GM12873 (cell line): ENCODE measurements around the gene SYNE1.

ENCODE experiments used
- TF ChIP-seq, protein P1 (sequence below): IDR thresholded peaks from 2 replicates; pipeline ENCODE4 v1.5.1; 2012; ENCODE audit warnings: low read depth, mild to moderate bottlenecking, moderate library complexity, low read length, control low read depth; ENCODE audit not compliant: insufficient read depth; ENCODE audit errors: missing control alignments

Gene SYNE1

DNA sequence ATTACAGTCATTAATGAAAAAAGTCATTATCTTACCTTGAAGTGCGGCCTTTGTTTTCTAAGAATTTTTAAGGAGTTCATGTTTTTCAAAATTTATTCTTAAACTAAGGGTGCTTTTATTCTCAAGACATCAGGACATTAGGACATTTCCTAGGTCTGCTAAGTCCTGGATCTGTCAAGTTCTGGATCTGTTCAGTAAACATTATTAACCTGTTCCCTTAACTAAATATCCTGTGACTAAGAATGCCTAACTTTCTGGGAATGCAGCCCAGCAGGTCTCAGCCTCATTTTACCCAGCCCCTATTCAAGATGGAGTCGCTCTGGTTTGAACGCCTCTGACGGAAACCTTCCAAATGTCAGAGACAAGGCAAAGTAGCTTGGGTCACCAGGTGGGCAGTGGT, 302.6 kb downstream of the SYNE1 start:
- TF ChIP-seq, protein P1, sequence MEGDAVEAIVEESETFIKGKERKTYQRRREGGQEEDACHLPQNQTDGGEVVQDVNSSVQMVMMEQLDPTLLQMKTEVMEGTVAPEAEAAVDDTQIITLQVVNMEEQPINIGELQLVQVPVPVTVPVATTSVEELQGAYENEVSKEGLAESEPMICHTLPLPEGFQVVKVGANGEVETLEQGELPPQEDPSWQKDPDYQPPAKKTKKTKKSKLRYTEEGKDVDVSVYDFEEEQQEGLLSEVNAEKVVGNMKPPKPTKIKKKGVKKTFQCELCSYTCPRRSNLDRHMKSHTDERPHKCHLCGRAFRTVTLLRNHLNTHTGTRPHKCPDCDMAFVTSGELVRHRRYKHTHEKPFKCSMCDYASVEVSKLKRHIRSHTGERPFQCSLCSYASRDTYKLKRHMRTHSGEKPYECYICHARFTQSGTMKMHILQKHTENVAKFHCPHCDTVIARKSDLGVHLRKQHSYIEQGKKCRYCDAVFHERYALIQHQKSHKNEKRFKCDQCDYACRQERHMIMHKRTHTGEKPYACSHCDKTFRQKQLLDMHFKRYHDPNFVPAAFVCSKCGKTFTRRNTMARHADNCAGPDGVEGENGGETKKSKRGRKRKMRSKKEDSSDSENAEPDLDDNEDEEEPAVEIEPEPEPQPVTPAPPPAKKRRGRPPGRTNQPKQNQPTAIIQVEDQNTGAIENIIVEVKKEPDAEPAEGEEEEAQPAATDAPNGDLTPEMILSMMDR = no peak

DNA sequence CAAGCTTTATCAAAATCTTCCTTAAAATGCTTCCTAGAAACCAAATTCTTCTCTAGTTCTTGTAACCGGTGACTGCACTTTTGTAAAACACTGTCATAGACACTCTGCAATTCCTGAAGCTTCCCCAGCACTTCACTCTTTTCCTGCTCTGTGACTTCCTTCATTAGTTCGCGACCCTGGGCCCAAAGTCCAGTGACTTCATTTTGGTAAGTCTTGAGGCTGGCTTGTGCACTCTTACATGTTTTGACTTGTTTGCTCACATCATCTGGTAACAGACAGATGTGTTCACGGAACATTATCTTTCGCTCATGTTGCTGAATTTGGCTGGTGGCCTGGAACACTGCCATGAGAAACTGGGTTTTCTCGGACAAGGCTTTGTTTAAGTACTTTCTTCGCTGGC, 306.2 kb downstream of the SYNE1 start:
- TF ChIP-seq, protein P1 = no peak

DNA sequence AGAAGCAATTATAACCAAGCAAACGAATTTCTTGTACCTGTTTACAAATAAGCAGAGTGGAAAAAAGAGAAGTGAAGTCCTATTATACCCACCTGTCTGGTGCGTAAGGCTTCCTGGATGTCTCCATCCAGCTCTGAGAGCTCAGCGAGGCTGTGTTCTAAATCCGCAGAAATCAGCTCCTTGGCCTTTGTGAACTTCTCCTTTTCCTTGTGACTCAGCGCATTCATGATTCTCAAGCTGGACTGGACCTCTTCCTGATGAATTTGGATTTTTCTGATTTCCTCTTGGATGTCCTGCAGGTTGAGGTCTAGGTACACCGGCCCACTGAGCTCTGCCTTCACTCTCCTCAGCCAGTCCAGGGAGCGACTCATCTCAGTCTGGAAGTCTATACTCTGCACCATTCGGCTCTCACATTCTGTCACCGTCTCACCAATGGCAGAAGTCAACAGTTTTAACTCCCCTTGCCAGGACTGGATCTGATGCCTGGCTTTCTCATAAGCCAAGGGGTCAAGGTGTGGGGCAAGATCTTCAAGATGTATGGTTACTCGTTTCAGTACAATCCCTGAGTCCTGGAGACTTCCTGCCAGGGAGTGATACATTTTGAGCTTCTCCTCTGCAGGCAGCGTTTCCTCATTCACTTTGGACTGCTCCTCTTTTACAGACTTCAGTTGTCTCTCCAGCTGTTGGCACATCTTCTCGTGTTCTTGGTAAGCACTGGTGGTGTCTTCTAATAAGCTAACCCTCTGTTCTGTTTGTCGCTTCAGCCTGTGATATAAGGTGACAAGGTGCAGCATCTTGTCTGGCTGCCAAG, 307.3 kb downstream of the SYNE1 start:
- TF ChIP-seq, protein P1 = no peak

DNA sequence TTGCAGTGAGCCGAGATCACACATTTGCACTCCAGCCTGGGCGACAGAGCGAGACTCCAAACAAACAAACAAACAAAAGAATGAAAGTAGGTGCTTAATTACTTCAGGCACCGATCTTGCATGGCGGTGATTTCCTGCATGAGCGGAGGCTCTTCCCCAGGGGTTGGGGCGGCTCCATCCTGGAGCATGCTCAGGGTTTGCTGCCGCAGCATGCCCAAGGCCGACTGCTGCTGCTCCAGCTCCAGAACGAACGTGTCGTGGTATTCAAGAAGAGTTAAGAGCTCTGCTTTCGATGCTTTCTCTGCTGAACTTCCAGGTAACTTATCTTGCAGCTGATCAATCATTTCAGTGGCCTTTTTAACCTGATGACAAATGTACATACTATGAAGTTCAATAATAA, 313.8 kb downstream of the SYNE1 start:
- TF ChIP-seq, protein P1 = no peak

DNA sequence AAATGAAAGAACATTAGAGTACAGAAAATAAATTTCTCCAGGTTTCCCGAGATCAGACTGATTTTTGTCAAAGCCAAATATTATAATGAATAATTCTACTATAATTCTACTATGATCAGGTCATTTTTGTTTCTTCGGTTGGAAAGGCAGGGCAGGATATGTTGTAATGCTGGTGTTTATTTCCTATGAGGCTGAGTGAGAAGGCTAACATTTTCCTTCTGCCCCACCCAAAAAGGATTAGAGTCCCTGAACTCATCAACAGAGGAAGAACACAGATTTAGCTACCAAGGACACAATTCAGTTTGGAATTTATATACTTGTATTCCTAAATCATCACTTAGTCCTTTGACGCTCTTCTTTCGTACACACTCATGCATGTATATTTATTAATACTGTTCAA, 318.9 kb downstream of the SYNE1 start:
- TF ChIP-seq, protein P1 = no peak

DNA sequence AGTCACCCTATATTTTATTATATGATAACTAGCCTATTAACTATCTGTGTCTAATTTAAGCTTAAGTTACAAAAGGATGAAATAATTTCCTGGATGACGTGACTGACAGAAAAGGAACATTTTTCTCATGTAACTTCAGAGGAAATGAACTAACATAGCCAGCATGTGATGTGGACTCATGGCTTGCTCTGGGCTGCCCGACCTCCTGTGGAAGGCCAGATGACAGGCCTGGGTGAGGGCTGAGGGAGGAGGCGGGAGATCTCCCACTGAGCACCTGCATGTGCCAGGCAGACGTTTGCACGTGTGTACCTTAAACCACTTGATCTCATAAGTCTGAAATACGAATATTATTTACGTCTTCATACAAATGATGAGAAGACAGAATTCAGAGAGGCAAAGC, 321.1 kb downstream of the SYNE1 start:
- TF ChIP-seq, protein P1 = no peak

DNA sequence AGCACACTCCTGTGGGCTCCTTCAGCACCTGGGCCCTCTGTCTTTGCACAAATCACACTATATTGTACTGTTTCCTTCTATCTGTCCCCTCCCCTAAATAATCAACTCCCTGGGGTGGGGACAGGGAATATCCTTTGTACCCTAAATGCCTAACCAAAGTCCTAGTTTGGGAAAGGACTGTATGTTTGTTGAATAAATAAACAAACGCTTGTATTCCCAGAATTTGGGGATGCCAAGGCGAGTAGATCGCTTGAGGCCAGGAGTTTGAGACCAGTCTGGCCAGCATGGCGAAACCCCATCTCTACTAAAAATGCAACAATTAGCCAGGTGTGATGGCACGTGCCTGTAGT, 322.7 kb downstream of the SYNE1 start:
- TF ChIP-seq, protein P1 = no peak
